Measurements from ENCODE around the gene SOS2. TPM values are rescaled to one million over a fixed set of nuclear protein-coding genes. Genes with fewer than 3 reads are reported as not detected.

SOS2 gene
- total and polyA plus RNA-seq, 2 of the 8 experiments (the other 6 are each of a cell fraction or from before 2014, with no cell fraction given) = 2.8 to 12.7 TPM

DNA sequence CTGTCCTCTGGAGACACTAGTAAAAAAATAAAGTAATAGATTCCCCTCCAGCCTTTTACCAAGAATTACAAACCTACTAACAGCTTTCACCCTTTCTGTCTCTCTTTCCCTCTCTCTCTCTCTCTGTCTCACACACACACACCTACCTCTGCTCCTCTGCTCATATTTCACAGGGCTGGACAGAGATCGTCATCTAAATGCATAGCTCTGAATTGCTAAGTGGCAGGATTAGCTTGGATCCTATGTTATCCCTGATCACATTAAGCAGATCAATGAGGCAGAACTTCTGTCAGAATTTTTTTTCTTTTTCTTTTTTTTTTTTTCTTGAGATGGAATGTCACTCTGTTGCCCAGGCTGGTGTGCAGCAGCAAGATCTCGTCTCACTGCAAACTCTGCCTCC, 137.9 kb downstream of the SOS2 start:
- Histone ChIP-seq H4K20me1 (replicated peaks in 1 of 2; ENCODE audit: control insufficient read depth in 1 of 2, insufficient read depth in 2 of 2, low read length in 2 of 2) (no peaks in the 10 kb centered on the region), H3K79me1 (ENCODE audit: low read depth, low read length) (no peaks in the 10 kb centered on the region), H3K4ac (replicated peaks; ENCODE audit: insufficient read length, low read depth, low read length) (no peak overlapping the region), H3K4me1 (replicated peaks in 1 of 4; ENCODE audit: control insufficient read depth in 3 of 4, insufficient read depth in 4 of 4, low read length in 3 of 4) (peaks cover 0 to 5% (median 3%) of the 10 kb centered on the region in 4 experiments; a peak in 3 of 7 replicates), H3K56ac (replicated peaks; ENCODE audit: insufficient read length, low read depth, low read length) (no peak overlapping the region), H2BK15ac (ENCODE audit: low read length) (no peak overlapping the region), H3K79me2 (ENCODE audit: control insufficient read depth in 1 of 2, insufficient read depth in 2 of 2, low read length in 2 of 2) (no peaks in the 10 kb centered on the region), H2BK5ac (ENCODE audit: low read depth, low read length) (no peak overlapping the region), H3K4me3 (ENCODE audit: extremely low read depth in 1 of 4, insufficient read depth in 2 of 4, low read depth in 3 of 4, low read length in 4 of 4) (no peak overlapping the region), H2AFZ (ENCODE audit: low read length) (no peak overlapping the region), H3K36me3 (ENCODE audit: control insufficient read depth in 2 of 4, insufficient read depth in 4 of 4, low read length in 3 of 4) (no peaks in the 10 kb centered on the region), H4K5ac (ENCODE audit: insufficient read length, low read depth, low read length) (no peak overlapping the region), H2BK20ac (ENCODE audit: low read length) (no peak overlapping the region), H2AK5ac (ENCODE audit: low read depth, low read length) (no peak overlapping the region), H3K9me3 (ENCODE audit: insufficient read depth in 2 of 2, low read depth in 1 of 2, low read length in 1 of 2) (no peaks in the 10 kb centered on the region), H3K27ac (ENCODE audit: low read depth, low read length) (no peak overlapping the region), H3K14ac (ENCODE audit: insufficient read length) (no peak overlapping the region), H3K27me3 (replicated peaks in 1 of 4; ENCODE audit: control insufficient read depth in 3 of 4, extremely low read depth in 1 of 4, insufficient read depth in 3 of 4, low read length in 3 of 4) (no peaks in the 10 kb centered on the region; a peak in 1 of 7 replicates), H2BK12ac (ENCODE audit: low read depth, low read length) (no peak overlapping the region), H3K4me2 (ENCODE audit: insufficient read depth in 1 of 2, low read depth in 2 of 2, low read length in 2 of 2) (no peak overlapping the region), H3K9ac (replicated peaks in 1 of 4; ENCODE audit: extremely low read depth in 1 of 4, low read depth in 3 of 4, low read length in 3 of 4) (no peak overlapping the region), H3K23ac (ENCODE audit: insufficient read length) (no peak overlapping the region), H3K18ac (ENCODE audit: extremely low read depth, low read length) (no peak overlapping the region), H4K91ac (replicated peaks; ENCODE audit: insufficient read length, low read length) (no peak overlapping the region), H2BK120ac (replicated peaks; ENCODE audit: low read depth, low read length) (no peak overlapping the region), H3K23me2 (ENCODE audit: low read depth, low read length) (no peaks in the 10 kb centered on the region; the same call in 1 of the 2 replicates), H4K8ac (ENCODE audit: extremely low read depth, insufficient read depth, low read length) (no peak overlapping the region)
- DNase-seq (ENCODE audit: low read depth in 1 of 2, low spot score in 2 of 2) = no peak
- ChIA-PET CTCF (ENCODE audit: partially characterized antibody) (interaction anchor here (0.8 to 4.2 kb wide), 10 partner anchors 11 to 240 kb away, joined by 3 to 47 read pairs (median 4); no protein-coding TSS in a partner anchor), POLR2A (ENCODE audit: partially characterized antibody) (no interaction called here)
- 74% methylated on average over 2 of the region's 2 CpGs; no CpG with 5 or more reads in 1 of the 2 experiments for WGBS, 2 experiments (ENCODE audit: extremely low coverage in 1 of 2, insufficient coverage in 1 of 2, insufficient read length in 1 of 2, insufficient replicate concordance in 2 of 2, low coverage in 1 of 2, low lambda C conversion rate in 2 of 2, missing lambda C conversion rate in 1 of 2)
- FAIRE-seq = no peak
- no peak for TF ChIP-seq PHF8 (conservative IDR thresholded peaks at IDR 0.05; ENCODE audit: low read depth, low read length)
- TF ChIP-seq EGR1 (IDR thresholded peaks at IDR 0.05; ENCODE audit: borderline replicate concordance, low read depth, low read length) = no peak
- no peak for TF ChIP-seq CHD1 (IDR thresholded peaks at IDR 0.05; ENCODE audit: low read depth, low read length)
- TF ChIP-seq GTF2F1 (IDR thresholded peaks at IDR 0.05; ENCODE audit: borderline replicate concordance, low read depth, low read length) = no peak
- TF ChIP-seq POLR2A (IDR thresholded peaks at IDR 0.05; ENCODE audit: control extremely low read depth in 1 of 2, low read depth in 2 of 2, low read length in 2 of 2) = no peak
- TF ChIP-seq, protein P1, sequence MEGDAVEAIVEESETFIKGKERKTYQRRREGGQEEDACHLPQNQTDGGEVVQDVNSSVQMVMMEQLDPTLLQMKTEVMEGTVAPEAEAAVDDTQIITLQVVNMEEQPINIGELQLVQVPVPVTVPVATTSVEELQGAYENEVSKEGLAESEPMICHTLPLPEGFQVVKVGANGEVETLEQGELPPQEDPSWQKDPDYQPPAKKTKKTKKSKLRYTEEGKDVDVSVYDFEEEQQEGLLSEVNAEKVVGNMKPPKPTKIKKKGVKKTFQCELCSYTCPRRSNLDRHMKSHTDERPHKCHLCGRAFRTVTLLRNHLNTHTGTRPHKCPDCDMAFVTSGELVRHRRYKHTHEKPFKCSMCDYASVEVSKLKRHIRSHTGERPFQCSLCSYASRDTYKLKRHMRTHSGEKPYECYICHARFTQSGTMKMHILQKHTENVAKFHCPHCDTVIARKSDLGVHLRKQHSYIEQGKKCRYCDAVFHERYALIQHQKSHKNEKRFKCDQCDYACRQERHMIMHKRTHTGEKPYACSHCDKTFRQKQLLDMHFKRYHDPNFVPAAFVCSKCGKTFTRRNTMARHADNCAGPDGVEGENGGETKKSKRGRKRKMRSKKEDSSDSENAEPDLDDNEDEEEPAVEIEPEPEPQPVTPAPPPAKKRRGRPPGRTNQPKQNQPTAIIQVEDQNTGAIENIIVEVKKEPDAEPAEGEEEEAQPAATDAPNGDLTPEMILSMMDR (IDR thresholded peaks at IDR 0.05; ENCODE audit: control extremely low read depth in 1 of 3, insufficient read depth in 1 of 3, low read depth in 1 of 3, low read length in 3 of 3) = no peak
- TF ChIP-seq, protein P2, sequence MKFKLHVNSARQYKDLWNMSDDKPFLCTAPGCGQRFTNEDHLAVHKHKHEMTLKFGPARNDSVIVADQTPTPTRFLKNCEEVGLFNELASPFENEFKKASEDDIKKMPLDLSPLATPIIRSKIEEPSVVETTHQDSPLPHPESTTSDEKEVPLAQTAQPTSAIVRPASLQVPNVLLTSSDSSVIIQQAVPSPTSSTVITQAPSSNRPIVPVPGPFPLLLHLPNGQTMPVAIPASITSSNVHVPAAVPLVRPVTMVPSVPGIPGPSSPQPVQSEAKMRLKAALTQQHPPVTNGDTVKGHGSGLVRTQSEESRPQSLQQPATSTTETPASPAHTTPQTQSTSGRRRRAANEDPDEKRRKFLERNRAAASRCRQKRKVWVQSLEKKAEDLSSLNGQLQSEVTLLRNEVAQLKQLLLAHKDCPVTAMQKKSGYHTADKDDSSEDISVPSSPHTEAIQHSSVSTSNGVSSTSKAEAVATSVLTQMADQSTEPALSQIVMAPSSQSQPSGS (IDR thresholded peaks at IDR 0.05; ENCODE audit: low read length) = no peak
- TF ChIP-seq JUND (IDR thresholded peaks at IDR 0.05; ENCODE audit: low read length) = no peak
- no peak for TF ChIP-seq TCF12 (IDR thresholded peaks at IDR 0.05; ENCODE audit: low read depth, low read length)
- TF ChIP-seq TAF7 (optimal IDR thresholded peaks at IDR 0.05; ENCODE audit: borderline replicate concordance, low read depth, low read length) = no peak

Data from H1 (cell line).